NCI-H1930 (cell line): ENCODE data around the gene TRPM8.
"Not testable (repeated sequence)": the region's sequence is repeated elsewhere in the genome, so short reads cannot be mapped to it uniquely, and the experiment has no call there.

Source experiments
- DNase-seq, 2 experiments: peaks; one replicate each; lab custom pipeline; 2025; lab: John Stamatoyannopoulos, UW

Gene TRPM8

DNA sequence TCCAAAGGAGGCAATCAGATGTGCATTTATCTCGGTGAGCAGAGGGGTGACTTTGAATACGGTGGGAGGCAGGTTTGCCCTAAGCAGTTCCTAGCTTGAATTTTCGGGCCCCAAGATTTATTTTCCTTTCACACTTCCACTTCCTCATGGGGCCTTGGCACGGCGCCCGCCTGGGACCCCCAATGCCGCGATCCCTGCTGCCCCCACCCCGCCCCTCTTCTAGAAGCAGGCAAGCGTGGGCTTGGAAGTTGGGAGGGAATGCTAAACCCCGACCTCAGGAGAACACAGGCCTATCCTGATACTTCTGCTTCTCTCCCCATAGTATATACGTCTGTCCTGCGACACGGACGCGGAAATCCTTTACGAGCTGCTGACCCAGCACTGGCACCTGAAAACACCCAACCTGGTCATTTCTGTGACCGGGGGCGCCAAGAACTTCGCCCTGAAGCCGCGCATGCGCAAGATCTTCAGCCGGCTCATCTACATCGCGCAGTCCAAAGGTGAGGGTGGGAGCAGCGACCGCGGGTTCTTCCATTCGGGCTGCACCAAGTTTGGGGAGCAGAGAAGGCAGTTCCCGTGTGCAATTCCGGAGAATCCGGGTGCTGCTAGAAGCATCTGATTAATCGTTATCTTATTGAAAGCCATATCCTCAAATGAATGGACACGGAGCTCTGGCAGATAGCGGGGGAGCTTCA, 21.6 kb downstream of the TRPM8 start:
- DNase-seq = no peak

GRCh38 chr2:233940376-233941276, 23.5 kb downstream of the TRPM8 start:
- peak in 1 of 2 experiments; percentile 43 for DNase-seq

DNA sequence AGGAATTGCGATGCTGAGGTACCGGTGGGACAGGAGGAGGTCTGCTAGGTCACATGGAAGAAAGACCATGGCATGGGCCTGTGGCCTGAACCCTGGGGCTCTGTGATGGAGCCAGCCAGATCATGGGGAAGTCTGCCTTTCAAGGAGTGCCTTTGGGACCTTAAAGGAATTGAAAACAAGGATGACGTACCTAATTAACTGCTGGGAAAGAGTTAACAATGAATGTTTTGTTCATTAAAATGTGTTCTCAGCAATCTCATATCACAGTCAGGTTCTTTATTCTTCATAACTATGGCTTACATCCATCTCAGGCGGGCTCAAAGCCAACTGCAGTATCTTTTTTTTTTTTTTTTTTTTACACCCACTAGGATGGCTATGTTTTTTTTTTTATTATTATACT, 25.6 kb downstream of the TRPM8 start:
- no peak for DNase-seq

GRCh38 chr2:233944269-233944668, 27.1 kb downstream of the TRPM8 start:
- no peak for DNase-seq

- no peak for DNase-seq
These were observed 27.5 kb downstream of the TRPM8 start for GRCh38 chr2:233944722-233945121.

GRCh38 chr2:233945146-233945545, 28.0 kb downstream of the TRPM8 start:
- DNase-seq = no peak

GRCh38 chr2:233950078-233950825, 33.1 kb downstream of the TRPM8 start:
- no peak for DNase-seq

DNA sequence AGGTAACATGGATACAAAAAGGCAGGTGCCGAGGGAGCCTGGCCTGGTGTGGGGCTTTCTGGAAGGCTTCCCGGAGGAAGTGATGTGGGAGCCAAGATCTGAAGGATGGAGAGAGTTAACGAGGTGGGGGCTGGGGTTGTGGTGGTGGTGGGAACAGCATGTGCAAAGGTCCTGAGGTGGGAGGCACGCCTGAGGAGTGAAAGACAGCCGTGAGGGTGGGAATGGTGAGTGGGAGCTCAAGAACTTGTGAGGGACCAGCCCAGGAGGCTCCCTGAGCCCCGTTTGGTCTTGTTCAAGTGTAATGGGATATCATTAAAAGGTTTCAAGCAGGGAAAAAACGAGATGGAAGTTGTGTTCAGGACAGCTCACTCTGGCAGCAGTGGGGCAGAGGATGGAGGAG, 35.2 kb downstream of the TRPM8 start:
- no peak for DNase-seq

- DNase-seq = peak; percentile 59 to 78
These were observed 36.1 kb downstream of the TRPM8 start for GRCh38 chr2:233953087-233953801.

- no peak for DNase-seq
These were observed 43.0 kb downstream of the TRPM8 start for GRCh38 chr2:233960203-233960602.

DNA sequence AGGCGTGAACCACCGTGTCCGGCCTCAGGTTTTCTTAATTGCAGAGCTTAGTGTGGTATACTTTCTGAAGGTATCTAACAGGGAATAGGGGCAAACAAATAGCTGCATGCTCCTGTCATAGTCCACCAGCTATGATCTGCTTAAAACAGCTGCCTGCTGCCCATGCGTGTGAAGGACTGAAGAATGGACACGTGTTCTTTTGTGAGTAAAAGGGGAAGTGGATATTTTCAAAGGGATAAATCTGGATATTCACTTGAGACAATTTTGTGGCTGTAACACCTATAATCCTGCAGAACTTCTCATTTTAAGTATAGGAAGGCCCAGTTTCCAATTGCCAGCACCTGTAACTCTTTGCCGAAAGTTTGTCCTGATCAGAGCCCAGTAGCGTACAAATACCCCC, 44.7 kb downstream of the TRPM8 start:
- DNase-seq = no peak

DNA sequence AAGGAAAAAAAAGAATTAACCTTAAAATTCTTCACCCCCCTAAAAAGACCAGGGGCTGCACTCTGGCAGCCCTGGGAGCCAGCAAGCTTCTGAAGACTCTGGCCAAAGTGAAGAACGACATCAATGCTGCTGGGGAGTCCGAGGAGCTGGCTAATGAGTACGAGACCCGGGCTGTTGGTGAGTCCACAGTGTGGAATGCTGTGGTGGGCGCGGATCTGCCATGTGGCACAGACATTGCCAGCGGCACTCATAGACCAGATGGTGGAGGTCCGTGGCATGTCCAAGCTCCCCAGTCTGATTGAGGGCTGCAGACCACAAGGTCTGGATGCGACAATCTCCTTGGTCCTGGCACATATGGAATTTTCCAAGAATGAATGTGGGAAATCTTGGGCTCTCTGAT, 47.4 kb downstream of the TRPM8 start:
- DNase-seq = no peak

- DNase-seq = no peak
These were observed 47.9 kb downstream of the TRPM8 start for GRCh38 chr2:233965032-233965603.

DNA sequence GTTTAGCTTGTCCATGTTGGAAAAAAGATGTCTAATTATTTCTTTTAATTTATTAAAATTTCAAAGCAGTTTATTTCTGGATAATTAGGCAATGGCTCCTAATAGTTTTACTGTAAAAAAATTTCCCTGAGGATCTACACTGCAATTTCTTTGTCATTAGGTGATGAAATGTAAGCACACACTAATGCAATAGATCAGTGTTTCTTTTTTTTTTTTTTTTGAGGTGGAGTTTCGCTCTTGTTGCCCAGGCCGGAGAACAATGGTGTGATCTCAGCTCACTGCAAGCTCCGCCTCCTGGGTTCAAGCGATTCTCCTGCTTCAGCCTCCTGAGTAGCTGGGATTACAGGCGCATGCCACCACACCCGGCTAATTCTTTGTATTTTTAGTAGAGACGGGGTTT, 48.5 kb downstream of the TRPM8 start:
- DNase-seq = not testable (repeated sequence)

DNA sequence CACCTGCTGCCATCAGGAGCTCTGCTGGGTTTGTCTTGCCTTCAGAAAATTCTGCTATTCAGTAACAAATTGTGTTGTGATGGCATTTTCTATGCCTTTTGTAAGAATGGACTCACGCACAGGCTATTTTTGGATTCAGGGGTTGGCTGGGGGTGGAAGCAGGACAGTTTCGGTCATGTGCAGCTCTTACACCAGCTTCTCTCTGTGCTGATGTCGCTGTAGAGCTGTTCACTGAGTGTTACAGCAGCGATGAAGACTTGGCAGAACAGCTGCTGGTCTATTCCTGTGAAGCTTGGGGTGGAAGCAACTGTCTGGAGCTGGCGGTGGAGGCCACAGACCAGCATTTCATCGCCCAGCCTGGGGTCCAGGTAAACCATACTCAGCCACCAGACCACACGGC, 49.2 kb downstream of the TRPM8 start:
- no peak for DNase-seq

- DNase-seq = no peak
These were observed 50.0 kb downstream of the TRPM8 start for GRCh38 chr2:233967164-233967563.

DNA sequence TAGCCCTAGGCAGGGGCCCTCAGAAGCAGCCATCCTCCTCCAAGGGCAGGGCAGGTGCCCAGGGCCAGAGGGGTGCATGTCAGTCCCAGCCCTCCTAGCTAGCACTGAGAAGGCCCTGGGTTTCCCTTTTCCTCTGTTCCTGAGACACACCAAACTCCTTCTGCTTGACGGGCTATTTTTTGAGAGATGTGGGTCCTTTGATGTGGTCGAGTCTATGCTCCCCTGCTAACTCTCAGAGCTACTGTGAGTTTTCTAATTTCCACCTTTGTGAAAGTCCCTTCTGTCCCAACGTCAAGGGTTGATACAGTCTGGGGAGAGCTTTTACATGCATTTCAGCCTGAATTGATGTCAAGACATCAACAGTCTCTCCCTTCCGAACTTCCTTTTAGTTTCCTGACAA, 51.4 kb downstream of the TRPM8 start:
- no peak for DNase-seq

DNA sequence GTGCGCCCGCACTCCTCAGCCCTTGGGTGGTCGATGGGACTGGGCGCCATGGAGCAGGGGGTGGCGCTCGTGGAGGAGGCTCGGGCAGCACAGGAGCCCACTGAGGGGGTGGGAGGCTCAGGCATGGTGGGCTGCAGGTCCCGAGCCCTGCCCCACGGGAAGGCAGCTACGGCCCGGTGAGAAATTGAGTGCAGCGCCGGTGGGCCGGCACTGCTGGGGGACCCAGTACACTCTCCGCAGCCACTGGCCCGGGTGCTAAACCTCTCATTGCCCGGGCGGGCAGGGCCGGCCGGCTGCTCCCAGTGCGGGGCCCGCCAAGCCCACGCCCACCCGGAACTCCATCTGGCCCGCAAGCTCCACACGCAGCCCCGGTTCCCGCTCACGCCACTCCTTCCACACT, 55.3 kb downstream of the TRPM8 start:
- DNase-seq = not testable (repeated sequence)

DNA sequence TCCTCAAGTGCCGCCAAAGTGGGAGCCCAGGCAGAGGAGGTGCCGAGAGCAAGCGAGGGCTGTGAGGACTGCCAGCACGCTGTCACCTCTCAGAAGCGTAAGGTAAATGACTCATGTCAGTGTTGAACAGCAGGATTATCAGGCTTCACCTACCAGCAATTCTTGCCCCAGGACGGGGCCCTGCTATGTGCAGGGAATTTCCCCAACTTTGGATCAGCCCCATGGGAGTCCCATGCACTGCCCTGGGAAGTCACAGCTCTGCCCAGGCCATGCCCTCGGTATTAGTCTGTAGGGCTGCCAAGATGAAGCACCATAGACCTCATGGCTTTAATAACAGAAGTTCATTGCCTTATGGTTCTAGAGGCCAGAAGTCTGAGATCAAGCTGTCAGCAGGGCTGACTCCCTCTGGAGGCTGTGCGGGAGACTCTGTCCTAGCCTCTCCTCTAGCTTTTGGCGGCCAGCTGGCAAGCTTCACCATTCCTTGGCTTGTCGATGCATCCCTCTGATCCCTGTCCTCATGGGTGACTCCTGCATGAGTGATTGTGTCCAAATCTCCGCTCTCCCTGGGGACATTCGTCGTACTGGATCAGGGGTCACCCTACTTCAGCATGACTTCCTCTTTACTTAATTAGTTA, 55.9 kb downstream of the TRPM8 start:
- DNase-seq = no peak

DNA sequence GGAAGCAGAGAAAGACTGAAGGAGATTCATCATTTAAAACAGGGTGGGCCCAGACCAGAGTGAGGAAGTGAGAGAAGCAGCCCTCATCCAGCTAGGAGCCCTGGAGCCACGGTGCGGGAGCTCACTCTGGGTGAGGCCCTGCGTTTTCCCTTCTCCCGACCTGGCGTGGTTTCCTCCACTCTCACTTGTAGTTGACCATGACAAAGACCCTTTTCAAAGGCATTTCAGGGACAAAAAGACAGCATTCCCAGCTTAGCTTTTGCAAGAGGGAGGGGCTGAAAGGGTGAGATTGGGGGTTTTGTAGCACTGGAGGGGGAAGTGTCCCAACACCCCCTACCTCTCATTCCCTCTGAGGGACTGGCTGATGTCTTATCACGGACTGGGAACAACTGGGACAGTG, 56.6 kb downstream of the TRPM8 start:
- no peak for DNase-seq

DNA sequence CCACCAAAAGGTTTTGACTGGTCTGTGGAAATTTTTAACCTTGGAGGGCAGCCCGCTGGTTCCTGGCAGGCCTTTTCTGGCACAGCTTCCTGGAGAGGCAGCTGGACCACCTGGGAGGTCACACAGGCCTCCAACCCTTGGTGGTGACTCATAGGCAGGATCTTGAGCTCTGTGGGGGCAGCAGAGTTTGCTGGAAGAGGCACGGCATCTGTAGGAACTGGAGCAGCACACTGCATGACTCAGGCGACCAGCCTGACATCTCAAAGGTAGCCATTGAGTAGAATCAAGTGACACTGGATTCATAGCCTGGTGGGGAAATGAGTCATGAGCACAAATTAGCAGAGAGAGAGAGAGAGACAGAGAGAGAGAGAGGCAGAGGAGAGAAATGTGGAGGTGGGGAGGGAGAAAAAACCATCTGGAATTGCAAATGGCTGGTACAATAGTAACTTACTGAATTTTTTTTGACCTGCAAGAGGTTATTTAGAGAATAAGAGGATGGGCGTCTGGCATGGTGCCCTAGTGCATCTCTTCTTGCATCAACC, 57.4 kb downstream of the TRPM8 start:
- no peak for DNase-seq
